COLO668 (cell line): ENCODE measurements around the gene PHLDB1.
"Not testable (repeated sequence)": the region's sequence is repeated elsewhere in the genome, so short reads cannot be mapped to it uniquely, and the experiment has no call there.

ENCODE experiments used
- DNase-seq: peaks from one replicate; lab custom pipeline; 2025; ENCODE audit not compliant: unreplicated experiment; lab: John Stamatoyannopoulos, UW

The PHLDB1 gene

DNA sequence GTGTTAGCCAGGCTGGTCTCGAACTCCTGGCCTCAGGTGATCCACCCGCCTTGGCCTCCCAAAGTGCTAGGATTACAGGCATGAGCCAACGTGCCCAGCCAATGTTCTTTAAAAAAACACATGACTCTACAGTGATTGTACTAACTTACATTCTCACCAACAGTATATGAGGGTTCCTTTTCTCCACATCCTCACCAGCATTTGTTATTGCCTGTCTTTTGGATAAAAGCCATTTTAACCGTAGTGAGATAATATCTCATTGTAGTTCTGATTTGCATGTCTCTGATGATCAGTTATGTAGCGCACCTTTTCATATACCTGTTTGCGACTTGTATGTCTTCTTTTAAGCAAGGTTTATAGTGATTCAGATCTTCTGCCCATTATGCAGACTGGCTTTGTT is 75.5 kb downstream of the PHLDB1 start:
- not testable (repeated sequence) for DNase-seq

- no peak for DNase-seq
Observed at GRCh38 chr11:118684187-118684586, 76.8 kb downstream of the PHLDB1 start.

- DNase-seq: no peak
Observed at GRCh38 chr11:118687906-118688305, 80.5 kb downstream of the PHLDB1 start.

GRCh38 chr11:118688339-118688738 is 80.9 kb downstream of the PHLDB1 start:
- not testable (repeated sequence) for DNase-seq

DNA sequence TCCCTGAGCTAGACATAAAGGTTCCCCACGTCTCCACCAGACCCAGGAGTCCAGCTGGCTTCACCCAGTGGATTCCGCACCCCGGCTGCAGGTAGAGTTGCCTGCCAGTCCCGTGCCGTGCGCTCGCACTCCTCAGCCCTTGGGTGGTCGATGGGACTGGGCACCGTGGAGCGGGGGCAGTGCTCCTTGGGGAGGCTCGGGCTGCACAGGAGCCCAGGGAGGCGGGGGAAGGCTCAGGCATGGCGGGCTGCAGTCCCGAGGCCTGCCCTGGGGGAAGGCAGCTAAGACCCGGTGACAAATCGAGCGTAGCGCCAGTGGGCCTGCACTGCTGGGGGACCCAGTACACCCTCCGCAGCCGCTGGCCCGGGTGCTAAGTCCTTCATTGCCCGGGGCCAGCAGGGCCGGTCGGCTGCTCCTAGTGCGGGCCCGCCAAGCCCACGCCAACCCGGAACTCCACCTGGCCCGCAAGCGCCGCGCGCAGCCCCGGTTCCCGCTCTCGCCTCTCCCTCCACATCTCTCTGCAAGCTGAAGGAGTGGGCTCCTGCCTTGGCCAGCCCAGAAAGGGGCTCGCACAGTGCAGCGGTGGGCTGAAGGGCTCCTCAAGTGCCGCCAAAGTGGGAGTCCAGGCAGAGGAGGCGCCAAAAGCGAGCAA is 81.6 kb downstream of the PHLDB1 start:
- no peak for DNase-seq

GRCh38 chr11:118689503-118689851 is 82.1 kb downstream of the PHLDB1 start:
- DNase-seq: no peak

GRCh38 chr11:118689852-118690552 is 82.6 kb downstream of the PHLDB1 start:
- peak; percentile 82 for DNase-seq

- no peak for DNase-seq
Observed at GRCh38 chr11:118690553-118691304, 83.3 kb downstream of the PHLDB1 start.

GRCh38 chr11:118691926-118692830 is 84.8 kb downstream of the PHLDB1 start:
- DNase-seq: no peak

DNA sequence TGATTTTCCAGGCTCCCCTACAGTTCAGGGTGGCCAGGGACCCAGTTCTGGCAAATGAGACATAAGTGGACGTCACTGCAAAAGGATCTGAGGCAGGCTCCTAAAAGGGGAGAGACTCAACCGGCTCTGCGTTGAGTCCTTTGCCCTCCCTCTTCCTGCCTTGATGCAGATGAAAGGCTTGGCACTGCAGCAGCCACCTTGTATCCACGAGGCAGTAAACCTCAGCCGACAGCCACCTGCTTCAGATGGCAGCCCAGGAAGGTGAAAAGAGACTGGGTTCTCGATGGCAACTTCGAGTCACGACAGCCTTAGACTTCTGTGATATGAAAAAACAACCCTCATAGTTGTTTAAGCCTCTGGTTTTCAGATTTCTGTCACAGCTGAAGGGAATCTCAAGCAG is 86.8 kb downstream of the PHLDB1 start:
- no peak for DNase-seq

DNA sequence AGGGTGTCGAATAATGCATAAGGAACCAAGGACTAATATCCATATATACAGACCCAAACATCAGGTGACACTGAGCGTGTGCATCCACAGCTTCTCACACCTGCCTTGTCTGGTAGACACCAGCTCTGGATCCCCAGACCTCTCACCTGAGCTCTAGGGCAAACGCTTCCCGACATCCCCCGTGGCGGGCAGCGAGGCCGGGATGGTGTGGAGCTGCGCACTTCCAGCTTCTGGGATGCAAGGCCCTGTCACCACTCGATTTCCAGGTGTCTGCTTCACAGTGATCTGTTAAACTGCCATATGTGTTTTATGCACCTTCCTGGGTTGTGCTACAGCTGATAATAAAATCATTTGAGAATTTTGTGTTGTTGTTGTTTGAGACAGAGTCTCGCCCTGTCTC is 87.4 kb downstream of the PHLDB1 start:
- DNase-seq: no peak

DNA sequence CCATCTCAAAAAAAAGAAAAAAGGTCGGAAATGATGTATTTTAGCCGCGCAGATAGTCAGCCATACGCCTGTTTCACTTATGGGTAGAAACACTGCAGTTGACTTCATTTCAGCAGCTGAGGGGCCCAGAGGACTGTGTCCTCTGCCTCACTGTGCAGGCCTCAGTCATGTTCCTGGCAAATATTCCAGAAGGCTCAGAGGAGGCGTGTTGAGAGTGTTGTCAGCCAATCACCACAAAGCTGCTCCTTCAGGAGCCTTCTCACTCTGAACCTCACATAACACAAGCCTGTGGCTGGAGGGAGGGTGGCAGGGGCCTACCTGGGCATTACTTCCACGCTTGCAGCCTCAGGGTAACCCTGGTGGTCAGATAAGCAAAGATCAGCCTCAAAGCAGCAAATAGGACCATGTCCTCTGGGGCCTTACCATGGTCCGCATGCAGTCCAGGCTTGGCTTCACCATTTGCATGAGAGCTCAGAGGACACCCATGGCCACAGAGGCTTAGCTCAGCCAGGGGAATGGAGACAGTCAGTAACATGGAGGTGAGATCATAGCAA is 89.3 kb downstream of the PHLDB1 start:
- no peak for DNase-seq

DNA sequence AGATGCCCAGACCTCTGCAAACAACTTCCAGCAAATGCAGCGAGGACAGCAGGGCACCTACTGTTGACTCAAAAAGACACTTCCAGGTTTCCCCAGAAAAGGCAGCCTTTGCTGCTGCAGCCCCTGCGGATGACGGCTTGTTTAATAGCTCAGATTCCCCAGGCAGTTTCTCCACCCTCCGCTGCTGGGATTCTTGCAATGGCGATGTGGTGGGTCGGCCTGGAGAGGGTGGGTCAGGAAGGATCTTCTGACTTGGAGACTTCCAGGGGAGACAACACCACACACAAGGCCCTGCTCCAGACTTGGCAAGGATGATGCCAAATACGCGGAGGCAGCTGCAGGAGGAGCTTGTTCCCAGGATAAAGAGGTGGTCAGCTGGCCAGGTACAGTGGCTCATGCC is 89.9 kb downstream of the PHLDB1 start:
- no peak for DNase-seq

- DNase-seq: no peak
Observed at GRCh38 chr11:118699506-118700220, 92.2 kb downstream of the PHLDB1 start.

- no peak for DNase-seq
Observed at GRCh38 chr11:118703563-118704106, 96.2 kb downstream of the PHLDB1 start.

GRCh38 chr11:118705111-118705741 is 97.8 kb downstream of the PHLDB1 start:
- no peak for DNase-seq

DNA sequence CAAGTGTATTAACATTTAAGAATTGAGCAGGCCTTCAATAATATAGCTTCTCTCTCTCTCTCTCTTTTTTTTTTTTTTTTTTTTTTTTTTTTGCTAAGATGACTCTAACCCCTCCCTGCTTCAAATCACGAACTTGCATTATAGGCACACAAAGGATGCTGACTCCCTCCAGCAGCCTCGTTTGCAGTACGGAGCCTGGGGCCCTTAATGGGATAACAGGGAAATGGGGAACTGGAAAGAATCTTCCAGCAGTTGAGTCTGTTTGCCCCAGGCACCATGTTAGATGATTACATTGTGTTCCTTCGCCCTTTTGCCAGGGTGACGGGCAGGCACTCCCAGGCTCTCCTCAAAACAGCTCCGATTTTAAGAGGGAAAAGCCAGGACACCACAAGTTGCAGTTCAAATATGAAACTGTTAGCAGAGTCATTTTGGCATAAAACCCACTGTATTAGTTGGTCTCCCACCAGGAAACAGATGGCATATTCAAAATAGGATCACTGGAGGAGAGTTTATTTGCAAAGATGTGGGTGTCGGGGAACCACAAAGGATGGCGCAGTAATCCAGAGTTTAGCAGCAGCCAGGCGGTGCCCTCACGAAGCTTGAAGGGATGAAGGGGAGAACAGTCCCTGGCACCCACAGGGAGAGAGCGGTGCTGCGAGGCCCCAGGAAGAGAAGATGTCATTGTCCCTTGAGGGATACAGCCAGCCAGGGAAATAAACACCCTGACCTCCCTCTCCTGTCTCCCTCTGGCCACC is 98.6 kb downstream of the PHLDB1 start:
- no peak for DNase-seq

DNA sequence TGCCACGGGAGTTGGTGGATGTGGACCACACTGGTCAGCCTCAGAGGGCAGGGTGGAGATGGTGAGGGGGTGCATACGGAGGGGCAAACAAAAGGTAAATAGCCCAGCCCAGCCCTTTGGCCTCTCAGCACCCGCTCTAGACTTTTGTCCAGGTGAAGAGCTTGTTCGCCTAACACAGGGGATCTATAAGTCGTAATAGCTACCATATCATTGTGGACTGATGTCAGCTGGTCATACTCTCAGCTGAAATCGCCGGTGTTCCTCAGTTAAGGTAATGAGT is 99.1 kb downstream of the PHLDB1 start:
- DNase-seq: no peak
